Measurements from ENCODE around the gene B3GNT5.

DNA sequence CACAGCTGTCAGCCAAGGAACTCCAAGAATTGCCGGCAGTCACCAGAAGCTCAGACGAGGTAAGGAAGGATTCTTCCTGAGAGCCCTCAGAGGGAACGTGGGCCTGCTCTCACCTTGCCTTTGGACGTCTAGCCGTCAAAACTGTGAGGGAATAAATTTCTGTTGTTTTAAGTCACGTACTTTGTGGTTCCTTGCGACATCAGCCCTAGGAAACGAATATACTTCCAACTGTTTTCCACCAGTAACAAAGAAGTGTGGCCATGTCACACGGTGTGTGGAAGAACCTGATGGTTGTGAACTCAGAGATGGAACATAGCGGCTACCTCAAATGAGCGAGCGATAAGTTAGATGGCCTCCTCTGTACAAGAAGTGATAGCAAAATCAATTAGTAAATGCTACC, 41.0 kb upstream of the B3GNT5 start:
- TF ChIP-seq POLR2AphosphoS5 (IDR thresholded peaks at IDR 0.05; ENCODE audit: low read depth, low read length) (no peak), TAF1 (IDR thresholded peaks at IDR 0.05; ENCODE audit: low read depth, low read length) (no peak)
- TF ChIP-seq, protein P1, sequence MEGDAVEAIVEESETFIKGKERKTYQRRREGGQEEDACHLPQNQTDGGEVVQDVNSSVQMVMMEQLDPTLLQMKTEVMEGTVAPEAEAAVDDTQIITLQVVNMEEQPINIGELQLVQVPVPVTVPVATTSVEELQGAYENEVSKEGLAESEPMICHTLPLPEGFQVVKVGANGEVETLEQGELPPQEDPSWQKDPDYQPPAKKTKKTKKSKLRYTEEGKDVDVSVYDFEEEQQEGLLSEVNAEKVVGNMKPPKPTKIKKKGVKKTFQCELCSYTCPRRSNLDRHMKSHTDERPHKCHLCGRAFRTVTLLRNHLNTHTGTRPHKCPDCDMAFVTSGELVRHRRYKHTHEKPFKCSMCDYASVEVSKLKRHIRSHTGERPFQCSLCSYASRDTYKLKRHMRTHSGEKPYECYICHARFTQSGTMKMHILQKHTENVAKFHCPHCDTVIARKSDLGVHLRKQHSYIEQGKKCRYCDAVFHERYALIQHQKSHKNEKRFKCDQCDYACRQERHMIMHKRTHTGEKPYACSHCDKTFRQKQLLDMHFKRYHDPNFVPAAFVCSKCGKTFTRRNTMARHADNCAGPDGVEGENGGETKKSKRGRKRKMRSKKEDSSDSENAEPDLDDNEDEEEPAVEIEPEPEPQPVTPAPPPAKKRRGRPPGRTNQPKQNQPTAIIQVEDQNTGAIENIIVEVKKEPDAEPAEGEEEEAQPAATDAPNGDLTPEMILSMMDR (IDR thresholded peaks at IDR 0.05; ENCODE audit: control extremely low read depth in 1 of 3, insufficient read depth in 1 of 3, low read depth in 1 of 3, low read length in 3 of 3): no peak
- TF ChIP-seq, protein P2, sequence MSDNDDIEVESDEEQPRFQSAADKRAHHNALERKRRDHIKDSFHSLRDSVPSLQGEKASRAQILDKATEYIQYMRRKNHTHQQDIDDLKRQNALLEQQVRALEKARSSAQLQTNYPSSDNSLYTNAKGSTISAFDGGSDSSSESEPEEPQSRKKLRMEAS (IDR thresholded peaks at IDR 0.05): no peak

Measured in H1 (cell line).